Loucy (cell line): ENCODE results near the gene CPLX4.

Experiments
- CTCF ChIP-seq: fragments of 200-600 bp; sonication (generic); conservative IDR thresholded peaks from 2 replicates; pipeline ENCODE4 v1.5.1; 2014; ENCODE audit warnings: mild to moderate bottlenecking, antibody characterized with exemption, low read length
- EZH2phosphoT487 ChIP-seq: fragments of 200-600 bp; IDR thresholded peaks from 2 replicates; pipeline ENCODE4 v1.6.1; 2018; ENCODE audit warnings: antibody characterized with exemption, mild to moderate bottlenecking, moderate library complexity, borderline replicate concordance

DNA sequence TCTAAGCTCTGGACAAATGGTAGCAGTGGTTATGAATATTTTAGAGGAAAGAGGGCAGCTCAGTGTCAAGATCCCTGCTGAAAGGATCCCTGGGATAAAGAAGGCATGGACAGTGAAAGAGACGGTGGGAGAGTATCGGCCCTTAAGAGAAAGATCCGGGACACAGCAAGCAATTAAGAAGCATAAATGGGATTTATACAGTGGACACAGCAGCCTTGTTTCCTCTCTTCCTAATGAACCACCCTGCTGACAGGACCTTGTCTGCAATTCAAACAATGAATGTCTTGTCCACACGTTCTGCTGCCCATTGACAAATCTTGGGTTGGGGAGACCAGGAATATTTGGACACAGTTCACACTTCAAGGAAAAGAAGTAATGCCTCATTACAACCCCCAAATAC is 16.5 kb downstream of the CPLX4 start:
- TF ChIP-seq CTCF (no peak), EZH2phosphoT487 (no peak)
